Measurements from ENCODE around the gene SHLD2.
"Not testable (repeated sequence)": the region's sequence is repeated elsewhere in the genome, so short reads cannot be mapped to it uniquely, and the experiment has no call there.

- not testable (repeated sequence) for TF ChIP-seq CTCF (conservative IDR thresholded peaks at IDR 0.05; ENCODE audit: low read depth, low read length); POLR2A (IDR thresholded peaks at IDR 0.05; ENCODE audit: low read depth, low read length); MAFK (IDR thresholded peaks at IDR 0.05; ENCODE audit: low read depth, low read length); BHLHE40 (IDR thresholded peaks at IDR 0.05; ENCODE audit: low read depth, low read length); MXI1 (IDR thresholded peaks at IDR 0.05; ENCODE audit: borderline replicate concordance, low read depth, low read length); ELK1 (IDR thresholded peaks at IDR 0.05; ENCODE audit: borderline replicate concordance, low read depth, low read length); CEBPB (IDR thresholded peaks at IDR 0.05; ENCODE audit: low read depth, low read length); SMC3 (IDR thresholded peaks at IDR 0.05; ENCODE audit: low read depth, low read length); RFX5 (IDR thresholded peaks at IDR 0.05; ENCODE audit: low read depth, low read length); RCOR1 (IDR thresholded peaks at IDR 0.05; ENCODE audit: insufficient replicate concordance, low read length); FOS (IDR thresholded peaks at IDR 0.05; ENCODE audit: low read depth, low read length); MAZ (IDR thresholded peaks at IDR 0.05; ENCODE audit: borderline replicate concordance, low read depth, low read length); NFE2L2 (IDR thresholded peaks at IDR 0.05; ENCODE audit: low read depth, low read length)
These were observed 50.6 kb downstream of the SHLD2 start for GRCh38 chr10:87145598-87145997.
